ENCODE results near the gene PATJ.

The PATJ gene

DNA sequence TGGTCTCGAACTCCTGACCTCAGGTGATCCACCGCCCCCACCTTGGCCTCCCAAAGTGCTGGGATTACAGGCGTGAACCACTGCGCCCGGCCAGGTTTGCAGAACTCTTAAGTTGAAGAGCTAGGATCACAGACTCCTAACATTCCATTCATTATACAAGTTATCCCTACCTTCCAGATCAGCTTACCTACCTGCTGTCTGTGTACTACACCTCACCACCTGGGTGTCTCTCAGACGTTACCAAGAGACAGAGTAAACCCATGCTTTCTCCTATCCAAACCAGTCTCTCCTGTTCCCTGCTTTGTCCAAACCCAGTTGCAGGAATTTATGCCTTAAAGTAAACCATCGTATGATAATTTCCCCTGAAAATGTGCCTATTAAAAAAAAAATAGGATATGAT lies 329.4 kb downstream of the PATJ start:
- H3K27ac ChIP-seq: no peak overlapping the region
- H3K27me3 ChIP-seq: no peaks in the 10 kb centered on the region
- H3K9me3 ChIP-seq: no peaks in the 10 kb centered on the region
- no peak overlapping the region for H3K4me3 ChIP-seq (ENCODE audit: low read depth in 1 of 2, low read length in 1 of 2)
- H3K36me3 ChIP-seq: no peaks in the 10 kb centered on the region
- TF ChIP-seq, protein P1, sequence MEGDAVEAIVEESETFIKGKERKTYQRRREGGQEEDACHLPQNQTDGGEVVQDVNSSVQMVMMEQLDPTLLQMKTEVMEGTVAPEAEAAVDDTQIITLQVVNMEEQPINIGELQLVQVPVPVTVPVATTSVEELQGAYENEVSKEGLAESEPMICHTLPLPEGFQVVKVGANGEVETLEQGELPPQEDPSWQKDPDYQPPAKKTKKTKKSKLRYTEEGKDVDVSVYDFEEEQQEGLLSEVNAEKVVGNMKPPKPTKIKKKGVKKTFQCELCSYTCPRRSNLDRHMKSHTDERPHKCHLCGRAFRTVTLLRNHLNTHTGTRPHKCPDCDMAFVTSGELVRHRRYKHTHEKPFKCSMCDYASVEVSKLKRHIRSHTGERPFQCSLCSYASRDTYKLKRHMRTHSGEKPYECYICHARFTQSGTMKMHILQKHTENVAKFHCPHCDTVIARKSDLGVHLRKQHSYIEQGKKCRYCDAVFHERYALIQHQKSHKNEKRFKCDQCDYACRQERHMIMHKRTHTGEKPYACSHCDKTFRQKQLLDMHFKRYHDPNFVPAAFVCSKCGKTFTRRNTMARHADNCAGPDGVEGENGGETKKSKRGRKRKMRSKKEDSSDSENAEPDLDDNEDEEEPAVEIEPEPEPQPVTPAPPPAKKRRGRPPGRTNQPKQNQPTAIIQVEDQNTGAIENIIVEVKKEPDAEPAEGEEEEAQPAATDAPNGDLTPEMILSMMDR (IDR thresholded peaks at IDR 0.05): no peak
- H3K4me1 ChIP-seq (ENCODE audit: control insufficient read depth in 1 of 2, insufficient read depth in 1 of 2, low read depth in 1 of 2, low read length in 1 of 2): no peaks in the 10 kb centered on the region

DNA sequence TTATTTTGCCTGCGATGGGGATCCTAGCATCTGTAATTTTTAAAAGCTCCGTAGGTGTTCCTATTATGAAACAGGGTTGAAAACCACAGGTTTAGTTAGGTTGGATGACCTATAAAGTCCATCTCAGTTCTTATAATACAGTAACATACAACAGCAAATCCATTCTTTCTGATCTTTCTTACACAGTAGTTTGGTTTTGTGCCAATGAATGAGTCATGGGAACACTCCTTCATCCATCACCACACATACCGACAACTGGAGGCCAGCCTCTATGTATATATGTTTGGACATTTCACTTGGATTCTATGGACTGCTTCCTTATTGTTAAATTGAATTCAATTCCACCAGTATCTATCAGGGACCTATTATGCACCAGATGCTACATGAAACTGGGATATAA lies 334.0 kb downstream of the PATJ start:
- no peaks in the 10 kb centered on the region for H3K9me3 ChIP-seq
- TF ChIP-seq, protein P1 (IDR thresholded peaks at IDR 0.05): no peak
- H3K36me3 ChIP-seq: no peaks in the 10 kb centered on the region
- H3K27me3 ChIP-seq: no peaks in the 10 kb centered on the region
- H3K4me3 ChIP-seq (ENCODE audit: low read depth in 1 of 2, low read length in 1 of 2): no peak overlapping the region
- H3K4me1 ChIP-seq (ENCODE audit: control insufficient read depth in 1 of 2, insufficient read depth in 1 of 2, low read depth in 1 of 2, low read length in 1 of 2): no peaks in the 10 kb centered on the region
- H3K27ac ChIP-seq: no peak overlapping the region

DNA sequence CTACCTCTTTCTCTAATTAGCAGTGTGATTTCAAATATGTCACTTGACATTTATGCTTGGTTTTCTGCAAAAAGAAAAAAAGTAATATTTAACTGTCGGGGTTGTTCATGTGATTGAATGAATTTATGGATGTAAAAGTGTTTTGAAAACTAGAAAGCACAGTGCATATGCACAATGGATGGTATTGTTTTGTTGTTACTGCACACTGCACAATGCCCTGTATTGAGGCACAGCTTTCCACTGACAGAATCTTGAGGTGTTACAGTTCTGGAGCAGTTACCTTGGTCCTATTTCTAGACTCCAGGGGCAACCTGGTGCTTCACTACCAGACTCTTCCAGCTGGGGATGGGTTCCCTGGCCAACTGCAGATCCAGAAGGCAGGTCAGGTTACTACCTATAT lies 335.5 kb downstream of the PATJ start:
- H3K27ac ChIP-seq: no peak overlapping the region
- H3K9me3 ChIP-seq: no peaks in the 10 kb centered on the region

DNA sequence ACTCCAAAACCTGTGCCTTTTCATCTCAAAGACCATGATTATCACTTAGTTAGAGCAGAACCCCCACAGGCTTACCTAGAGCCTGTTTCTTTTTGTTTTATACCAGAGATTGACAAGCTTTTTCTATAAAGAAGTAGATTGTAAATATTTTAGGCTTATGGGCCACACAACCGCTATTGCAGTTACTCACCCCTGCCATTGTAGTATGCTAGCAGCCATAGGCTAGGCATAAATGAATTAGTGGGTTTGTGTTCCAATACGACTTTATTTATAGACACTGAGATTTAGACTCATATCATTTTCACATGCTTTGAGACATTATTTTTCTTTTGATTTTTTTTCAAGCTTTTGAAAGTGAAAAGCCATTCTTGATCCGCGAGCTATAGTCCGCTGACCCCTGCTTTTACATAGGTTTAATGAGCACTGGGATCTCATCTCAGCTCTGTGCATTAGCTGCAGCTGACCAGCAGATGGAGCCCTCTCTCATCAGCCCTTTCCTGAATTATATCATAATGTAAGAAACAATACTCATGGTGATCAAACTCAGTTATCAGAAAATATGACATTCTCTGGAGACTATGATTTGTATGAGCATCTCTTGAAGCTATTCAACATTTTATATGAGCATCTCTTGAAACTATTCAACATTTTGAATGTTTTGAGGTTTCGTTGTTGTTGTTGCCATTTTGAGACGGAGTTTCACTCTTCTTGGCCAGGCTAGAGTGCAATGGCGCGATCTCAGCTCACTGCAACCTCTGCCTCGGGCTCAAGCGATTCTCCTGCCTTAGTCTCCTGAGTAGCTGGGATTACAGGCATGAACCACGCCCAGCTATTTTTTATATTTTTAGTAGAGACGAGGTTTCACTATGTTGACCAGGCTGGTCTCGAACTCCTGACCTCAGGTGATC lies 340.4 kb downstream of the PATJ start:
- TF ChIP-seq, protein P1 (IDR thresholded peaks at IDR 0.05): no peak
- no peaks in the 10 kb centered on the region for H3K36me3 ChIP-seq

More for the DNA sequence above, 335.5 kb downstream of the PATJ start:
- TF ChIP-seq, protein P1 (IDR thresholded peaks at IDR 0.05): no peak
- no peak overlapping the region for H3K4me3 ChIP-seq (ENCODE audit: low read depth in 1 of 2, low read length in 1 of 2)
- no peaks in the 10 kb centered on the region for H3K27me3 ChIP-seq
- H3K4me1 ChIP-seq (ENCODE audit: control insufficient read depth in 1 of 2, insufficient read depth in 1 of 2, low read depth in 1 of 2, low read length in 1 of 2): no peaks in the 10 kb centered on the region
- H3K36me3 ChIP-seq: no peaks in the 10 kb centered on the region

DNA sequence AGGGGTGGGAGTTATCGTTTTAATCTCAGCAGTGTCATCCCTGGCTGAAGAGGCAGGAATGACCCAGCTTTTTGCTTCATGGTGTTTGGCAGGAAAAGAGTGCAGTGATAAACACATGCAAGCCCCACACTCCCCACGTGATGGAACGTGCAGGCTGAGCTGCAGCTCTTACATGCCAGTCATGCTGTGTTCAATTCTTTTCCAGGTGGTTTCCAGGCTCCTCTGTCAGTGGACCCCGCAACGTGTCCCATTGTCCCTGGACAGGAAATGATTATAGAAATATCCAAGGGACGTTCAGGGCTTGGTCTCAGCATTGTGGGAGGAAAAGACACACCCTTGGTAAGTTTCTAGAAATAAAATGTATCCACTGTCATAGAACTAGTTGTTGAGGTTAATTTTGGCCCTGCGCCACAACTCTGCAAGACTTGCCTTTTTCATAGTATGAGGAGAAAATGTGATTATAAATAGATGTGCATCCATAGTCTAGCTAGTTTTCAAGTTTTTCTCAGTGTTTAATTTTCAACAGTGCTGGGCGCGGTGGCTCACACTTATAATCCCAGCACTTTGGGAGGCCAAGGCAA lies 342.1 kb downstream of the PATJ start:
- Histone ChIP-seq H3K4me1 (ENCODE audit: control insufficient read depth in 1 of 2, insufficient read depth in 1 of 2, low read depth in 1 of 2, low read length in 1 of 2) (no peaks in the 10 kb centered on the region), H3K9me3 (no peaks in the 10 kb centered on the region), H3K36me3 (no peaks in the 10 kb centered on the region), H3K27ac (no peak overlapping the region), H3K27me3 (no peaks in the 10 kb centered on the region), H3K4me3 (ENCODE audit: low read depth in 1 of 2, low read length in 1 of 2) (no peak overlapping the region)
- TF ChIP-seq, protein P1 (IDR thresholded peaks at IDR 0.05): no peak

More for the DNA sequence above, 340.4 kb downstream of the PATJ start:
- Histone ChIP-seq H3K4me1 (ENCODE audit: control insufficient read depth in 1 of 2, insufficient read depth in 1 of 2, low read depth in 1 of 2, low read length in 1 of 2) (no peaks in the 10 kb centered on the region), H3K9me3 (no peaks in the 10 kb centered on the region), H3K27me3 (no peaks in the 10 kb centered on the region), H3K27ac (no peak overlapping the region), H3K4me3 (ENCODE audit: low read depth in 1 of 2, low read length in 1 of 2) (no peak overlapping the region)

Measured in neutrophil (primary cell).